ENCODE results near the gene TTC28. TPM values are rescaled to one million over a fixed set of nuclear protein-coding genes. Genes with fewer than 3 reads are reported as not detected.

The TTC28 gene
- total RNA-seq, 1 experiment from 2014 or later, result 0.12 TPM

GRCh38 chr22:27976586-27976985 is 703.1 kb downstream of the TTC28 start:
- ATAC-seq, result no peak
- H3K4me1 ChIP-seq (ENCODE audit: control insufficient read depth in 1 of 2, insufficient read depth in 2 of 2, low read length in 2 of 2), result peaks cover 5 to 15% of the 10 kb centered on the region in 2 experiments; a peak in 3 of 4 replicates
- H3K27ac ChIP-seq (ENCODE audit: low read depth, low read length), result no peak overlapping the region
- no peaks in the 10 kb centered on the region for H3K9me2 ChIP-seq (ENCODE audit: insufficient read depth)
- H4K20me1 ChIP-seq (ENCODE audit: insufficient read depth), result no peaks in the 10 kb centered on the region
- H2AFZ ChIP-seq (ENCODE audit: low read depth, low read length, poor library complexity, severe bottlenecking), result no peak overlapping the region
- no TSS peak for BruUV-seq (replicated peaks)
- H3K4me3 ChIP-seq (replicated peaks in 1 of 2; ENCODE audit: low read depth in 1 of 2, low read length in 2 of 2), result no peak overlapping the region
- no peak overlapping the region for H3K4me2 ChIP-seq (ENCODE audit: low read length)
- POLR2A ChIA-PET, result no interaction called here
- H3K79me2 ChIP-seq (ENCODE audit: insufficient read depth, low read length), result no peaks in the 10 kb centered on the region
- intact Hi-C loops (cut with micrococcal nuclease), result no loop called here
- RAD21 ChIA-PET (ENCODE audit: low non-redundant PET in 1 of 2, low total read pairs in 2 of 2, uncharacterized antibody in 2 of 2, unreplicated experiment in 2 of 2), result no interaction called here
- no peak overlapping the region for H3K9ac ChIP-seq (ENCODE audit: low read length)
- no peak for DNase-seq (ENCODE audit: low read depth, low spot score)
- no peaks in the 10 kb centered on the region for H3K27me3 ChIP-seq (ENCODE audit: insufficient read depth, low read length)
- CTCF ChIA-PET, result no interaction called here
- no peaks in the 10 kb centered on the region for H3K9me3 ChIP-seq (ENCODE audit: control insufficient read depth in 1 of 2, insufficient read depth in 1 of 2, low read depth in 1 of 2, low read length in 2 of 2)
- TF ChIP-seq CEBPB (IDR thresholded peaks at IDR 0.05; ENCODE audit: low read depth) (no peak), CBX3 (IDR thresholded peaks at IDR 0.05; ENCODE audit: low read depth) (no peak), POLR2A (IDR thresholded peaks at IDR 0.05; ENCODE audit: borderline replicate concordance, extremely low read depth, insufficient read depth, insufficient read length) (no peak), REST (IDR thresholded peaks at IDR 0.05; ENCODE audit: low read depth) (no peak), YY1 (IDR thresholded peaks at IDR 0.05; ENCODE audit: extremely low read depth, insufficient replicate concordance, low read depth, low read length) (no peak), RAD21 (IDR thresholded peaks at IDR 0.05; ENCODE audit: low read depth) (no peak), ZNF274 (IDR thresholded peaks at IDR 0.05; ENCODE audit: low read depth, low read length) (no peak), SIN3A (IDR thresholded peaks at IDR 0.05; ENCODE audit: low read depth) (no peak), MAX (IDR thresholded peaks at IDR 0.05) (no peak)
- no peaks in the 10 kb centered on the region for H3K36me3 ChIP-seq (ENCODE audit: control insufficient read depth in 1 of 2, insufficient read depth in 2 of 2, low read length in 2 of 2)
